Right lobe of liver (tissue), 4 donors: ENCODE data around the gene ALG12.

ENCODE experiments used
- POLR2A ChIP-seq: fragments of 450-650 bp; IDR thresholded peaks from one replicate; pipeline ENCODE4 v1.6.1; 2017; ENCODE audit warnings: antibody characterized with exemption, mild to moderate bottlenecking
- TF ChIP-seq, protein P1 (sequence below), 4 donors: fragments of 200-600 bp in 3 of 4; fragments of 450-650 bp in 1 of 4; IDR thresholded peaks; one replicate each; pipeline versions ENCODE4 v1.5.1 to v1.8.0; 2016 to 2022; ENCODE audit warnings: antibody characterized with exemption in 4 of 4, mild to moderate bottlenecking in 2 of 4
- donor health status: DM: no; HTN: no; CAD: no.
- donor health status: DM: no; HTN: no; CAD: no.
- donor health status: DM: no; HTN: yes; CAD: no.

DNA sequence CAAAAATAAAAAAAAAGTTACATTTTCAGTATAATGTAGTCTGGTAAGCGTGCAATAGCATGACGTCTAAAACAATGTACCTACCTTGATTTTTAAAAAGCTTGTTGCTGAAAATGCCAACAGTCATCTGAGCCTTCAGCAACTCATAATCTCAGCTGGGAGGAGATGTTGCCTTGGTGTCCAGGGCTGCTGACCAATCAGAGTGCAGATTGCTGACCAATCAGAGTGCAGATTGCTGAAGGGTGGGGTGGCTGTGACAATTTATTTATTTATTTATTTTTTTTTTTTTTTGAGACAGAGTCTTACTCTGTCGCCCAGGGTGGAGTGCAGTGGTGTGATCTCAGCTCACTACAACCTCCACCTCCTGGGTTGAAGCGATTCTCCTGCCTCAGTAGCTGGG, 46.8 kb downstream of the ALG12 start:
- TF ChIP-seq, protein P1, sequence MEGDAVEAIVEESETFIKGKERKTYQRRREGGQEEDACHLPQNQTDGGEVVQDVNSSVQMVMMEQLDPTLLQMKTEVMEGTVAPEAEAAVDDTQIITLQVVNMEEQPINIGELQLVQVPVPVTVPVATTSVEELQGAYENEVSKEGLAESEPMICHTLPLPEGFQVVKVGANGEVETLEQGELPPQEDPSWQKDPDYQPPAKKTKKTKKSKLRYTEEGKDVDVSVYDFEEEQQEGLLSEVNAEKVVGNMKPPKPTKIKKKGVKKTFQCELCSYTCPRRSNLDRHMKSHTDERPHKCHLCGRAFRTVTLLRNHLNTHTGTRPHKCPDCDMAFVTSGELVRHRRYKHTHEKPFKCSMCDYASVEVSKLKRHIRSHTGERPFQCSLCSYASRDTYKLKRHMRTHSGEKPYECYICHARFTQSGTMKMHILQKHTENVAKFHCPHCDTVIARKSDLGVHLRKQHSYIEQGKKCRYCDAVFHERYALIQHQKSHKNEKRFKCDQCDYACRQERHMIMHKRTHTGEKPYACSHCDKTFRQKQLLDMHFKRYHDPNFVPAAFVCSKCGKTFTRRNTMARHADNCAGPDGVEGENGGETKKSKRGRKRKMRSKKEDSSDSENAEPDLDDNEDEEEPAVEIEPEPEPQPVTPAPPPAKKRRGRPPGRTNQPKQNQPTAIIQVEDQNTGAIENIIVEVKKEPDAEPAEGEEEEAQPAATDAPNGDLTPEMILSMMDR (IDR thresholded peaks at IDR 0.05) = no peak
- no peak for TF ChIP-seq POLR2A
